ENCODE measurements around the gene ERBB4.
"Not testable (repeated sequence)": the region's sequence is repeated elsewhere in the genome, so short reads cannot be mapped to it uniquely, and the experiment has no call there.

ERBB4 gene

GRCh38 chr2:212147921-212148513 is 390.6 kb downstream of the ERBB4 start:
- DNase-seq = no peak

- no peak for DNase-seq
Measured at GRCh38 chr2:212146416-212146815, 392.2 kb downstream of the ERBB4 start.

GRCh38 chr2:212145121-212145520 is 393.5 kb downstream of the ERBB4 start:
- DNase-seq = no peak

GRCh38 chr2:212142631-212143030 is 396.0 kb downstream of the ERBB4 start:
- DNase-seq = no peak

GRCh38 chr2:212141499-212141898 is 397.1 kb downstream of the ERBB4 start:
- no peak for DNase-seq

GRCh38 chr2:212136216-212136795 is 402.3 kb downstream of the ERBB4 start:
- DNase-seq = no peak

- DNase-seq = peak in 1 of 58 donors; percentile 16
Measured at GRCh38 chr2:212135739-212136138, 402.9 kb downstream of the ERBB4 start.

- no peak for DNase-seq
Measured at GRCh38 chr2:212133337-212133736, 405.3 kb downstream of the ERBB4 start.

GRCh38 chr2:212124598-212124997 is 414.0 kb downstream of the ERBB4 start:
- DNase-seq = peak in 2 of 58 donors; percentile 5 to 18

GRCh38 chr2:212119591-212119990 is 419.0 kb downstream of the ERBB4 start:
- DNase-seq = no peak

GRCh38 chr2:212117926-212118325 is 420.7 kb downstream of the ERBB4 start:
- no peak for DNase-seq

- DNase-seq = no peak
Measured at GRCh38 chr2:212114489-212114888, 424.1 kb downstream of the ERBB4 start.

- no peak for DNase-seq
Measured at GRCh38 chr2:212112401-212112800, 426.2 kb downstream of the ERBB4 start.

GRCh38 chr2:212109792-212110680 is 428.6 kb downstream of the ERBB4 start:
- no peak for DNase-seq

GRCh38 chr2:212109217-212109616 is 429.4 kb downstream of the ERBB4 start:
- DNase-seq = peak in 1 of 58 donors; percentile 15

GRCh38 chr2:212107989-212108388 is 430.6 kb downstream of the ERBB4 start:
- DNase-seq = no peak

- no peak for DNase-seq
Measured at GRCh38 chr2:212107014-212107413, 431.6 kb downstream of the ERBB4 start.

GRCh38 chr2:212106536-212106935 is 432.1 kb downstream of the ERBB4 start:
- DNase-seq = not testable (repeated sequence)

- DNase-seq = no peak
Measured at GRCh38 chr2:212099658-212100057, 438.9 kb downstream of the ERBB4 start.

- DNase-seq = no peak
Measured at GRCh38 chr2:212098966-212099365, 439.6 kb downstream of the ERBB4 start.

- no peak for DNase-seq
Measured at GRCh38 chr2:212097001-212097400, 441.6 kb downstream of the ERBB4 start.

- no peak for DNase-seq
Measured at GRCh38 chr2:212089873-212090272, 448.7 kb downstream of the ERBB4 start.

Data from anterior cingulate cortex (tissue), 58 donors.